ENCODE data around the gene KAZN.

The KAZN gene

GRCh38 chr1:14682941-14683621 is 84.6 kb downstream of the KAZN start:
- H3K36me3 Mint-ChIP-seq (ENCODE audit: low read depth), result peaks cover 6% of the 10 kb centered on the region
- no peak overlapping the region for H3K4me3 Mint-ChIP-seq
- DNase-seq, result no peak
- peaks cover 50% of the 10 kb centered on the region for H3K4me1 Mint-ChIP-seq
- H3K27ac Mint-ChIP-seq, result peak overlapping the region; percentile 57
- TF ChIP-seq, protein P1, sequence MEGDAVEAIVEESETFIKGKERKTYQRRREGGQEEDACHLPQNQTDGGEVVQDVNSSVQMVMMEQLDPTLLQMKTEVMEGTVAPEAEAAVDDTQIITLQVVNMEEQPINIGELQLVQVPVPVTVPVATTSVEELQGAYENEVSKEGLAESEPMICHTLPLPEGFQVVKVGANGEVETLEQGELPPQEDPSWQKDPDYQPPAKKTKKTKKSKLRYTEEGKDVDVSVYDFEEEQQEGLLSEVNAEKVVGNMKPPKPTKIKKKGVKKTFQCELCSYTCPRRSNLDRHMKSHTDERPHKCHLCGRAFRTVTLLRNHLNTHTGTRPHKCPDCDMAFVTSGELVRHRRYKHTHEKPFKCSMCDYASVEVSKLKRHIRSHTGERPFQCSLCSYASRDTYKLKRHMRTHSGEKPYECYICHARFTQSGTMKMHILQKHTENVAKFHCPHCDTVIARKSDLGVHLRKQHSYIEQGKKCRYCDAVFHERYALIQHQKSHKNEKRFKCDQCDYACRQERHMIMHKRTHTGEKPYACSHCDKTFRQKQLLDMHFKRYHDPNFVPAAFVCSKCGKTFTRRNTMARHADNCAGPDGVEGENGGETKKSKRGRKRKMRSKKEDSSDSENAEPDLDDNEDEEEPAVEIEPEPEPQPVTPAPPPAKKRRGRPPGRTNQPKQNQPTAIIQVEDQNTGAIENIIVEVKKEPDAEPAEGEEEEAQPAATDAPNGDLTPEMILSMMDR (IDR thresholded peaks at IDR 0.05), result no peak
- H3K9me3 Mint-ChIP-seq, result peaks cover 13% of the 10 kb centered on the region
- no peaks in the 10 kb centered on the region for H3K27me3 Mint-ChIP-seq (ENCODE audit: low read depth, poor library complexity)

GRCh38 chr1:14685078-14685477 is 86.6 kb downstream of the KAZN start:
- Mint-ChIP-seq H3K27me3 (ENCODE audit: low read depth, poor library complexity) (peaks cover 4% of the 10 kb centered on the region), H3K9me3 (peaks cover 13% of the 10 kb centered on the region), H3K4me1 (peaks cover 34% of the 10 kb centered on the region), H3K4me3 (no peak overlapping the region), H3K27ac (no peak overlapping the region), H3K36me3 (ENCODE audit: low read depth) (peaks cover 6% of the 10 kb centered on the region)
- DNase-seq, result no peak
- TF ChIP-seq, protein P1 (IDR thresholded peaks at IDR 0.05), result no peak

DNA sequence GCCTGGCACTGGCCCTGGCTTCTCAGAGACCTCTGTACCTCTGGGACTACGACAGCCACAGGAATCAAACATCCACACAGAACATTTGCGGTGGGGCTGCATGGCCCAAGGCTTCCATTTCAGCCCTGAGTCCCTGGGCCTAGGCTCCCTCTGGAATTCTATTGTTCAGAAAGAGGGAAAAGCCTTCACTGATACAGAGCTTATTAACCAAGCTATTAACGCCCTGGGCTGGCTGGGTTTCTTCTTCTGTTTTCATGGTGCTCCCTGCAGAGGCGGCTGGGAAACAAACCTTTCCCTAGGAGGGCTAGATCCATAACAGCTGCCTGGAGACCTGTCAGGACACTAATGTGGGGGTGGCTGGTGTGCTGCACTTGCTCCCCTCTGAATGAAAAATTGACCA is 88.2 kb downstream of the KAZN start:
- Mint-ChIP-seq H3K4me1 (peaks cover 34% of the 10 kb centered on the region), H3K36me3 (ENCODE audit: low read depth) (no peaks in the 10 kb centered on the region), H3K27ac (no peak overlapping the region), H3K9me3 (peaks cover 13% of the 10 kb centered on the region), H3K27me3 (ENCODE audit: low read depth, poor library complexity) (peaks cover 4% of the 10 kb centered on the region), H3K4me3 (no peak overlapping the region)
- DNase-seq, result no peak
- TF ChIP-seq, protein P1 (IDR thresholded peaks at IDR 0.05), result no peak

GRCh38 chr1:14687147-14687546 is 88.7 kb downstream of the KAZN start:
- peaks cover 13% of the 10 kb centered on the region for H3K9me3 Mint-ChIP-seq
- H3K4me1 Mint-ChIP-seq, result peaks cover 34% of the 10 kb centered on the region
- H3K27me3 Mint-ChIP-seq (ENCODE audit: low read depth, poor library complexity), result peaks cover 4% of the 10 kb centered on the region
- H3K4me3 Mint-ChIP-seq, result no peak overlapping the region
- no peak overlapping the region for H3K27ac Mint-ChIP-seq
- no peak for DNase-seq
- no peaks in the 10 kb centered on the region for H3K36me3 Mint-ChIP-seq (ENCODE audit: low read depth)
- TF ChIP-seq, protein P1 (IDR thresholded peaks at IDR 0.05), result no peak

DNA sequence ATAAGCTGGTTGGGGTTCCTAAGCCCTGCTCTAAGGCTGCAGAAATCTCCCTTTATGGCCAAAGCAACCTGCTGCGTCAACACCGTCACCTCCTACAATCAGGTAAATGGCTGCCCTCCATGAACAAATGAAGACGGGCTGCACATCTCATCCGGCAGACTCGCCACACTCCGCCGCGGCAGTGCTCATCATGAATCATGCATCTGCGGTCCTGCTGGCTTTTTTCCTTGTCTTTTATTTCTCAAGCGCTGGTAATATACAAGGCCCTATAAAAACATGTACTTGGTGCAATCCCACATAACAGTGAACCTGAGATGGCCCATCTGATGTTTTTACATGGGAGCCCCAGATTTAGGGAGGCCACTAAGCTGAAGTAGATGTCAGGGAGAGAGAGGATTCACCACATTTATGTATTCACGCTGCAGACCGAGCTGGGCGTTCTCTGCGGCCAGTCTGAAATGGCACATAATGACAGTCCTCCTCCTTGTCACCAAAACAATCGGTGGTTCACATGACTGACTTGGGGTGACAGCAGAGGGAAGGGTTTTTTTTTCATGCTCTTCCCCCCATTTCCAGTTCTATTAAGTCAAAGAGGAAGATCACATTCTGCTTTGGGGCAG is 91.6 kb downstream of the KAZN start:
- Mint-ChIP-seq H3K4me1 (peaks cover 46% of the 10 kb centered on the region), H3K36me3 (ENCODE audit: low read depth) (no peaks in the 10 kb centered on the region), H3K27me3 (ENCODE audit: low read depth, poor library complexity) (peaks cover 4% of the 10 kb centered on the region), H3K27ac (peak overlapping the region; percentile 83), H3K9me3 (peaks cover 6% of the 10 kb centered on the region), H3K4me3 (no peak overlapping the region)
- TF ChIP-seq, protein P1 (IDR thresholded peaks at IDR 0.05), result no peak
- no peak for DNase-seq

DNA sequence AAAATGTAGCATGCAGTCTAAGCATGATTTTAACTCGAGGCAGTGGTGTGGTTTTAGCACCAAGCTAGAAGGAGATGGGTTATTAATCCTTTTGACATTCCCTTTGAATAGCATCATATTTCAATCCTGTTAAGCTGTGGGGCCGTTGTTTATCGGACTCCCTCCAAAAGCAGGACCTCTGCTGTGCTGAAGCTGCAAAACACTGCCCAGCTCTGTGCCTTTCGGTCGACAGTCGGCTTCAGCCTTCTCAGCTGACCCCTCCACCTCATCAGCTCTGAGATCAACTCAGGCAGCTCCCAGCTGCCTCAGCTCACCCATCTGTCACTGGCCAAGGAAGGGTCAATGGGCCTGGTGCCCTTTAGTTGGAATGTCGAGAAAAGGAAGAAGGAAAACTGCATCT is 95.5 kb downstream of the KAZN start:
- Mint-ChIP-seq H3K36me3 (ENCODE audit: low read depth) (peaks cover under 1% of the 10 kb centered on the region), H3K27ac (peak overlapping the region; percentile 84), H3K9me3 (no peaks in the 10 kb centered on the region), H3K4me3 (no peak overlapping the region), H3K4me1 (peaks cover 73% of the 10 kb centered on the region), H3K27me3 (ENCODE audit: low read depth, poor library complexity) (peaks cover 4% of the 10 kb centered on the region)
- DNase-seq, result no peak
- TF ChIP-seq, protein P1 (IDR thresholded peaks at IDR 0.05), result no peak

Data from nephron progenitor cell (in vitro differentiated cells).